Gastroesophageal sphincter (tissue), 4 donors: ENCODE data around the gene NELFB. TPM values are rescaled to one million over a fixed set of nuclear protein-coding genes. Genes with fewer than 3 reads are reported as not detected.
A peak's percentile ranks its signal among the peaks of the same experiment; 100 is the strongest.
"Not testable (repeated sequence)": the region's sequence is repeated elsewhere in the genome, so short reads cannot be mapped to it uniquely, and the experiment has no call there.

Source experiments
- ATAC-seq: fragments of 150-250 bp; one replicate; pipeline ENCODE4 v1.9.1; 2016; ENCODE audit warnings: mild to moderate bottlenecking, moderate library complexity
- H3K27ac ChIP-seq, 4 donors: fragments of 200-600 bp; sonication (generic) in 3 of 4; 1 replicate in 3 of 4; 2 replicates in 1 of 4; pipeline ENCODE4 v1.5.1; 2016 to 2019
- H3K27me3 ChIP-seq: fragments of 200-600 bp; sonication (generic); one replicate; pipeline ENCODE4 v1.5.1; 2019
- H3K36me3 ChIP-seq, 2 donors: fragments of 200-600 bp; sonication (generic); one replicate each; pipeline ENCODE4 v1.5.1; 2019; ENCODE audit warnings: control low read depth in 1 of 2
- H3K4me1 ChIP-seq, 3 donors: fragments of 200-600 bp; sonication (generic); 1 replicate in 2 of 3; 2 replicates in 1 of 3; pipeline ENCODE4 v1.5.1; 2016 to 2019; ENCODE audit warnings: control low read depth in 2 of 3
- H3K4me3 ChIP-seq, 2 donors: fragments of 200-600 bp; sonication (generic); one replicate each; pipeline ENCODE4 v1.5.1; 2019; ENCODE audit warnings: mild to moderate bottlenecking in 1 of 2, moderate library complexity in 1 of 2
- H3K9me3 ChIP-seq, 3 donors: fragments of 200-600 bp; sonication (generic); one replicate each; pipeline ENCODE4 v1.5.1; 2017 to 2019; ENCODE audit warnings: control low read depth in 2 of 3
- EP300 ChIP-seq: sonication (generic); formaldehyde crosslinking; IDR thresholded peaks from one replicate; pipeline ENCODE4 v1.6.1; 2017; ENCODE audit warnings: antibody characterized with exemption, mild to moderate bottlenecking
- POLR2A ChIP-seq, 2 donors: fragments of 450-650 bp; IDR thresholded peaks; one replicate each; pipeline ENCODE4 v1.6.1; 2017; ENCODE audit warnings: antibody characterized with exemption in 2 of 2, mild to moderate bottlenecking in 2 of 2, moderate library complexity in 1 of 2
- POLR2AphosphoS5 ChIP-seq: sonication (generic); formaldehyde crosslinking; IDR thresholded peaks from one replicate; pipeline ENCODE4 v1.6.1; 2017; ENCODE audit warnings: antibody characterized with exemption
- WGBS, 2 donors: methylation state at CpG; one replicate each; pipeline ENCODE4 v1.1.5; 2018; ENCODE audit warnings: low coverage in 1 of 2; 5-methylcytosine and 5-hydroxymethylcytosine counted together
- total RNA-seq, 4 donors: library from RNA; depleted of rRNA; stranded (reverse); fragments of >200 nt; gene quantifications; one replicate each; pipeline ENCODE4 v1.1.0, GENCODE V29; 2016
- TF ChIP-seq, protein P1 (sequence below), 4 experiments: fragments of 200-600 bp in 2 of 4; fragments of 450-650 bp in 2 of 4; sonication (generic) in 1 of 4; IDR thresholded peaks; one replicate each; pipeline ENCODE4 v1.5.1; 2017 to 2019; ENCODE audit warnings: antibody characterized with exemption in 4 of 4, mild to moderate bottlenecking in 2 of 4, moderate library complexity in 2 of 4

The NELFB gene
- total RNA-seq, 4 donors from 2014 or later: 36.9 to 58.8 (median 45.2) TPM

DNA sequence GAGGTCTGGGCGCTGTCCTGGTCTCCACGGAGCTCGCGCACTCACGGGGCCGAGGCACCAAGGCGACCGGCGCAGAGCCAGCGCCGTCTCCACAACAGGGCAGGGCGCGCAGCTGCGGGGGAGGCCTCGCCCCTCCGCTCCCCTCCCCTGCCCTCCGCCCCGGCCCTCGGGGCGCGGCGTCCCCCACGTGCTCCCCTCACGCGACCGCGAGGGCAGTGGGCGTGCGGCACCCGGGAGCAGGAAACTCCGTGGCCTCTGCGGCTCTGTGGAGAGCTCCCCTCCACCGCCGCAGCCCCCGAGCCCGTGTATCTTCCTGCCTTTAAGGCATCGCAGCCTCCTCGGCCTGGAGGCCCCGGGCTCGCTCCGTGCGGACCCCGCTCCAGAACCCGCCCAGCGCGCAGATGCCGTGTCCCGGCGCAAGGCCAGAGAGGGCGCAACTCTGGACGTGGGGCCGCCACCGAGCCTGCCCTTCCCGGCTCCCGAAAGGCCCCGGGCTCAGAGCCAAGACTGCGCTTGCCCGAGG lies 14.7 kb upstream of the NELFB start:
- Histone ChIP-seq H3K27ac (peak overlapping the region; percentile 77 to 99 (median 96)), H3K9me3 (no peaks in the 10 kb centered on the region), H3K36me3 (peaks cover 0 to 22% of the 10 kb centered on the region in 2 donors), H3K4me1 (peaks cover 0 to 87% (median 47%) of the 10 kb centered on the region in 3 donors), H3K27me3 (no peaks in the 10 kb centered on the region), H3K4me3 (peak overlapping the region; percentile 67 to 82)
- peak; percentile 34 for ATAC-seq
- TF ChIP-seq POLR2AphosphoS5 (peak; percentile 12), POLR2A (IDR thresholded peaks at IDR 0.05) (peak; percentile 29 to 53), EP300 (no peak)
- TF ChIP-seq, protein P1, sequence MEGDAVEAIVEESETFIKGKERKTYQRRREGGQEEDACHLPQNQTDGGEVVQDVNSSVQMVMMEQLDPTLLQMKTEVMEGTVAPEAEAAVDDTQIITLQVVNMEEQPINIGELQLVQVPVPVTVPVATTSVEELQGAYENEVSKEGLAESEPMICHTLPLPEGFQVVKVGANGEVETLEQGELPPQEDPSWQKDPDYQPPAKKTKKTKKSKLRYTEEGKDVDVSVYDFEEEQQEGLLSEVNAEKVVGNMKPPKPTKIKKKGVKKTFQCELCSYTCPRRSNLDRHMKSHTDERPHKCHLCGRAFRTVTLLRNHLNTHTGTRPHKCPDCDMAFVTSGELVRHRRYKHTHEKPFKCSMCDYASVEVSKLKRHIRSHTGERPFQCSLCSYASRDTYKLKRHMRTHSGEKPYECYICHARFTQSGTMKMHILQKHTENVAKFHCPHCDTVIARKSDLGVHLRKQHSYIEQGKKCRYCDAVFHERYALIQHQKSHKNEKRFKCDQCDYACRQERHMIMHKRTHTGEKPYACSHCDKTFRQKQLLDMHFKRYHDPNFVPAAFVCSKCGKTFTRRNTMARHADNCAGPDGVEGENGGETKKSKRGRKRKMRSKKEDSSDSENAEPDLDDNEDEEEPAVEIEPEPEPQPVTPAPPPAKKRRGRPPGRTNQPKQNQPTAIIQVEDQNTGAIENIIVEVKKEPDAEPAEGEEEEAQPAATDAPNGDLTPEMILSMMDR (IDR thresholded peaks at IDR 0.05): peak in 1 of 4 experiments; percentile 18
- no CpG with 5 or more reads among the region's 58 CpGs for WGBS, 2 donors

DNA sequence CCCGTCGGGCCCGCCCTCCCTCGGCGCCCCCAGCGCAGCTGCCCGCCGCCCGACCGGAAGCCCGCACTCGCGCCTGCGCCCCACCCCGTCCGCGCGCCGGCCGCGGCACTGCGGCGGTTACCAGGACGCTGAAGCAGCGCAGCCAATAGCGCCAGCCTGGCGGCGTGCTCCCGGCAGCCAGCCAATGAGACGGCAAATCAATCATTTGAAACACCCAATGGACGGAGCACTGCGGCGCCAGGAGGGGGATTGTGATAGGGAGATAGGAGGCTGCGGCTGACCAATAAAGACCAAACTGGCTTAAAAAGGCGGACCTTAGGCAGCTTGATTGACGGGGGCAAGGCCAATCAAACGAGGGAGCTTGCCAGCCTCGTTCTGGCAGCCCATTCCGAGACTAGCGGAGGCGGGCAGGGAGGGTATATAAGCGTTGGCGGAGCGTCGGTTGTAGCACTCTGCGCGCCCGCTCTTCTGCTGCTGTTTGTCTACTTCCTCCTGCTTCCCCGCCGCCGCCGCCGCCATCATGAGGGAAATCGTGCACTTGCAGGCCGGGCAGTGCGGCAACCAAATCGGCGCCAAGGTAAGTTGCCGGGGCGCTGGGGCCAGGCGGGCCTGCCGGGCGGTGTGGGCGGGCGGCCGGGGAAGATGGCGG lies 14.2 kb upstream of the NELFB start, which contains the start of gene TUBB4B:
Gene TUBB4B (plus strand): TSS at position 447 of the 649 bp plus-strand sequence. CDS start 74 bp downstream, at position 521.
- 0% methylated on average over 15 of the region's 67 CpGs; no CpG with 5 or more reads in 1 of the 2 donors for WGBS, 2 donors
- H3K36me3 ChIP-seq: peaks cover 0 to 22% of the 10 kb centered on the region in 2 donors
- H3K27me3 ChIP-seq: no peaks in the 10 kb centered on the region
- H3K4me1 ChIP-seq: peaks cover 0 to 81% (median 43%) of the 10 kb centered on the region in 3 donors
- peak within 1 kb of the TSS; percentile 67 to 82 for H3K4me3 ChIP-seq
- no peak for TF ChIP-seq EP300
- TF ChIP-seq, protein P1 (IDR thresholded peaks at IDR 0.05): peak in 2 of 4 experiments; percentile 11 to 22
- peak; percentile 100 for TF ChIP-seq POLR2A (IDR thresholded peaks at IDR 0.05)
- peak; percentile 100 for TF ChIP-seq POLR2AphosphoS5
- H3K27ac ChIP-seq: peak within 1 kb of the TSS; percentile 77 to 99 (median 97)
- no peaks in the 10 kb centered on the region for H3K9me3 ChIP-seq
- peak; percentile 94 for ATAC-seq

DNA sequence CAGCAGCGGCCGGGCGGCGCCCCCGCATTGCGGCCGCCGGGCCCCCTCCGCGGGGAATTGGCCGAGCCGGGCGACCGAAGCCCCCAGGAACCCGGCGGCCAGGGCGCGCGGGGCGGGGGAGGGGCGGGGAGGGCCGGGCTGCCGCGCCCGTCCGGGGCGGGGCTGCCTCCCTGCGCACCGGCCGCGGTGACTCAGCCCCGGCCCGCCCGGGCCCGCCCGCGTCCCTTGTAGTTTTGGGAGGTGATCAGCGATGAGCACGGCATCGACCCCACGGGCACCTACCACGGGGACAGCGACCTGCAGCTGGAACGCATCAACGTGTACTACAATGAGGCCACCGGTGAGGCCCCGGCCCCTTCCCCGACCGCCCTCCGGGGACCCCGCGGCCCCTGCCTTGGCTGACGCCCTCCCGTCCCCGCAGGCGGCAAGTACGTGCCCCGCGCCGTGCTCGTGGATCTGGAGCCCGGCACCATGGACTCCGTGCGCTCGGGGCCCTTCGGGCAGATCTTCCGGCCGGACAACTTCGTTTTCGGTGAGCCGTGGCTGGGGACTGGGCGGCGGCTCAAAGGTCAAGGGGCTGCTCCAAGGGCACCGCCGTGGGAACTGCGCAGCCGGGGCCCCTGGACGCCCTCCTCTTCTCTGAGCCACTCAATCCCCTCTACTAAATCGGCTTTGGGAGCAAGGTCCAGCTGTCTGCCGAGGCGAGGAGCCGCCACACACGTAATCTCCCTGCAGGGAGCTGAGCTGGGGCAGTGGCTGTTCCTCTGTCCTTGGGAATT lies 13.4 kb upstream of the NELFB start:
- Histone ChIP-seq H3K36me3 (peaks cover 0 to 22% of the 10 kb centered on the region in 2 donors), H3K27ac (peak overlapping the region; percentile 65 to 99 (median 97)), H3K4me3 (peak overlapping the region; percentile 56 to 82), H3K9me3 (no peaks in the 10 kb centered on the region), H3K4me1 (peaks cover 0 to 74% (median 36%) of the 10 kb centered on the region in 3 donors), H3K27me3 (no peaks in the 10 kb centered on the region)
- no CpG with 5 or more reads among the region's 83 CpGs for WGBS, 2 donors
- ATAC-seq: peak; percentile 56
- TF ChIP-seq EP300 (no peak), POLR2AphosphoS5 (no peak), POLR2A (IDR thresholded peaks at IDR 0.05) (no peak)
- TF ChIP-seq, protein P1 (IDR thresholded peaks at IDR 0.05): no peak

DNA sequence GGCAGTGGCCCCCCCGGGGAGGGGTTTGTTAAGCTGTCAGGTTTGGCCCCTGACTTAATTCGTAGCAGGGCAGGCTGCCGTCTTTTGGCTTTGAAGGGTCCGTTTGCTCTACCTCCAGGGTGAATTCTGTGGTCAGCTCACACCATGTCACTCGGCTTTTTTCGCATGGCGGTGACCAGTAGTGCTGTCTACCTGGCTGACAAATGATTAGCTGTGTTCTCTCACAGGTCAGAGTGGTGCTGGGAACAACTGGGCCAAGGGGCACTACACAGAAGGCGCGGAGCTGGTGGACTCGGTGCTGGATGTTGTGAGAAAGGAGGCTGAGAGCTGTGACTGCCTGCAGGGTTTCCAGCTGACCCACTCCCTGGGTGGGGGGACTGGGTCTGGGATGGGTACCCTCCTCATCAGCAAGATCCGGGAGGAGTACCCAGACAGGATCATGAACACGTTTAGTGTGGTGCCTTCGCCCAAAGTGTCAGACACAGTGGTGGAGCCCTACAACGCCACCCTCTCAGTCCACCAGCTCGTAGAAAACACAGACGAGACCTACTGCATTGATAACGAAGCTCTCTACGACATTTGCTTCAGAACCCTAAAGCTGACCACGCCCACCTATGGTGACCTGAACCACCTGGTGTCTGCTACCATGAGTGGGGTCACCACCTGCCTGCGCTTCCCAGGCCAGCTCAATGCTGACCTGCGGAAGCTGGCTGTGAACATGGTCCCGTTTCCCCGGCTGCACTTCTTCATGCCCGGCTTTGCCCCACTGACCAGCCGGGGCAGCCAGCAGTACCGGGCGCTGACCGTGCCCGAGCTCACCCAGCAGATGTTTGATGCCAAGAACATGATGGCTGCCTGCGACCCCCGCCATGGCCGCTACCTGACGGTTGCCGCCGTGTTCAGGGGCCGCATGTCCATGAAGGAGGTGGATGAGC lies 12.6 kb upstream of the NELFB start:
- ATAC-seq: no peak
- peak overlapping the region in 3 of 4 donors; percentile 95 to 99 (median 99) for H3K27ac ChIP-seq
- no peaks in the 10 kb centered on the region for H3K27me3 ChIP-seq
- H3K9me3 ChIP-seq: no peaks in the 10 kb centered on the region
- WGBS, 2 donors: 43% methylated on average over 5 of the region's 36 CpGs; no CpG with 5 or more reads in 1 of the 2 donors
- peaks cover 0 to 22% of the 10 kb centered on the region in 2 donors for H3K36me3 ChIP-seq
- TF ChIP-seq POLR2A (IDR thresholded peaks at IDR 0.05) (no peak), EP300 (no peak), POLR2AphosphoS5 (no peak)
- TF ChIP-seq, protein P1 (IDR thresholded peaks at IDR 0.05): no peak
- peak overlapping the region; percentile 56 to 82 for H3K4me3 ChIP-seq
- peaks cover 0 to 65% (median 33%) of the 10 kb centered on the region in 3 donors for H3K4me1 ChIP-seq

DNA sequence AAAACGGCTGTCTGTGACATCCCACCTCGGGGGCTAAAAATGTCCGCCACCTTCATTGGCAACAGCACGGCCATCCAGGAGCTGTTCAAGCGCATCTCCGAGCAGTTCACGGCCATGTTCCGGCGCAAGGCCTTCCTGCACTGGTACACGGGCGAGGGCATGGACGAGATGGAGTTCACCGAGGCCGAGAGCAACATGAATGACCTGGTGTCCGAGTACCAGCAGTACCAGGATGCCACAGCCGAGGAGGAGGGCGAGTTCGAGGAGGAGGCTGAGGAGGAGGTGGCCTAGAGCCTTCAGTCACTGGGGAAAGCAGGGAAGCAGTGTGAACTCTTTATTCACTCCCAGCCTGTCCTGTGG lies 11.9 kb upstream of the NELFB start:
- not testable (repeated sequence) for H3K27me3 ChIP-seq, H3K9me3 ChIP-seq, ATAC-seq, H3K4me3 ChIP-seq
- peaks cover 0 to 22% of the 10 kb centered on the region in 2 donors for H3K36me3 ChIP-seq
- H3K27ac ChIP-seq: peak overlapping the region in 3 of 4 donors; percentile 4 to 99 (median 99)
- H3K4me1 ChIP-seq: peaks cover 0 to 58% (median 33%) of the 10 kb centered on the region in 3 donors
- WGBS, 2 donors: 84% methylated on average over 3 of the region's 18 CpGs; no CpG with 5 or more reads in 1 of the 2 donors
